Suprapubic skin (tissue), 4 donors: ENCODE data around the gene MAP2K7. TPM values are rescaled to one million over a fixed set of nuclear protein-coding genes. Genes with fewer than 3 reads are reported as not detected.

Experiments used
- DNase-seq, 2 donors: peaks; one replicate each; pipeline ENCODE4 v3.0.0-alpha.2; 2019; ENCODE audit warnings: low spot score in 2 of 2
- H3K27ac ChIP-seq: fragments of 200-600 bp; sonication (generic); one replicate; pipeline ENCODE4 v1.5.1; 2019
- H3K27me3 ChIP-seq: fragments of 200-600 bp; sonication (generic); one replicate; pipeline ENCODE4 v1.5.1; 2019
- H3K36me3 ChIP-seq: fragments of 200-600 bp; sonication (generic); one replicate; pipeline ENCODE4 v1.5.1; 2019
- H3K4me1 ChIP-seq: fragments of 200-600 bp; sonication (generic); one replicate; pipeline ENCODE4 v1.5.1; 2019
- H3K4me3 ChIP-seq: fragments of 200-600 bp; sonication (generic); one replicate; pipeline ENCODE4 v1.5.1; 2019; ENCODE audit warnings: mild to moderate bottlenecking
- H3K9me3 ChIP-seq: fragments of 200-600 bp; sonication (generic); one replicate; pipeline ENCODE4 v1.5.1; 2019
- EP300 ChIP-seq: sonication (generic); formaldehyde crosslinking; IDR thresholded peaks from one replicate; pipeline ENCODE4 v1.6.1; 2017; ENCODE audit warnings: antibody characterized with exemption
- POLR2A ChIP-seq, 2 donors: fragments of 450-650 bp; IDR thresholded peaks; one replicate each; pipeline ENCODE4 v1.6.1; 2017; ENCODE audit warnings: antibody characterized with exemption in 2 of 2, mild to moderate bottlenecking in 2 of 2, moderate library complexity in 2 of 2
- POLR2AphosphoS5 ChIP-seq, 3 donors: sonication (generic); formaldehyde crosslinking; IDR thresholded peaks; one replicate each; pipeline ENCODE4 v1.6.1; 2017; ENCODE audit warnings: antibody characterized with exemption in 3 of 3
- WGBS: methylation state at CpG from one replicate; pipeline ENCODE4 v1.1.5; 2018; 5-methylcytosine and 5-hydroxymethylcytosine counted together
- total RNA-seq, 4 donors: library from RNA; depleted of rRNA; stranded (reverse); fragments of >200 nt; gene quantifications; one replicate each; pipeline ENCODE4 v1.1.0, GENCODE V29; 2016
- TF ChIP-seq, protein P1 (sequence below), 2 donors: fragments of 200-600 bp in 1 of 2; fragments of 450-650 bp in 1 of 2; sonication (generic) in 1 of 2; IDR thresholded peaks; one replicate each; pipeline ENCODE4 v1.5.1; 2016 to 2019; ENCODE audit warnings: antibody characterized with exemption in 2 of 2, mild to moderate bottlenecking in 1 of 2, moderate library complexity in 1 of 2

Gene MAP2K7
- total RNA-seq, 4 donors from 2014 or later, result 25.1 to 52.4 (median 29.3) TPM

DNA sequence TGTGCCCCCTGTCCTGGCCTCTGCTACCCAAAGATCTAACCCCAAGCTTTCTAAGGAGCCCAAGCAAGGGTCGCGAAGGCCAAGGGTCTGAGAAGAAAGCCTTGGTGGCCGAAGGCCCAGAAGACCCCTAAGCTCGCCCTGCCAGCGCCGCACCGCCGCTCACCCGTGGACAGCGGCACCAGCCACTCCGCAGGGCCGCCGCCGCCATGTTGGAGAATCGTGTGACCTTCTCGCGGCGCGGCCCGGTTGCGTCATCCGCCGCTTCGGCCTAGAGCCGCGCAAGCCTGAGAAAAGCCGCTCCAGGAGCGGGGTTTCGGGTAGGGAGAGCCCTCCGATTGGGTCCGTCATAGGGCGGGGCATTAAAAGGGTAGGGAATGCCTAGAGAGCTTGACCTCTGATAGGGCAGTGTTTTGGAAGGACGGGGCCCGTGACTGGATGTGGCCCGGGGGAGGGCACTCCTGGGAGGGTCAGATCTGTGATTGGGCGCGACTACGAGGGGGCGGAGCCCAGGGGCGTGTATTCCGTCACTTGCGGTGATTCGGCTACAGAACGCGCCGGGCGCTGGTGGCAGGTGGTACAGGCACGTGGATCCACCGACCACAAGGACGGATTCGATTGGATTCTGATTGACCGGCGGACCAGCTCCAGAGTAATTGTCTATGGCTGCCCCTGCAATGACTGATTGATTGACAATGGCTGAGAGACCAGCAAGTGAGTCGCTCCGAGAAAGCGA, 39.9 kb downstream of the MAP2K7 start, which contains the start of gene TIMM44:
TIMM44 (minus strand) TSS at position 223 of the 733 bp plus-strand sequence; CDS start at position 208, 15 bp downstream.
- H3K4me3 ChIP-seq, result peak within 1 kb of the TSS; percentile 81
- TF ChIP-seq, protein P1, sequence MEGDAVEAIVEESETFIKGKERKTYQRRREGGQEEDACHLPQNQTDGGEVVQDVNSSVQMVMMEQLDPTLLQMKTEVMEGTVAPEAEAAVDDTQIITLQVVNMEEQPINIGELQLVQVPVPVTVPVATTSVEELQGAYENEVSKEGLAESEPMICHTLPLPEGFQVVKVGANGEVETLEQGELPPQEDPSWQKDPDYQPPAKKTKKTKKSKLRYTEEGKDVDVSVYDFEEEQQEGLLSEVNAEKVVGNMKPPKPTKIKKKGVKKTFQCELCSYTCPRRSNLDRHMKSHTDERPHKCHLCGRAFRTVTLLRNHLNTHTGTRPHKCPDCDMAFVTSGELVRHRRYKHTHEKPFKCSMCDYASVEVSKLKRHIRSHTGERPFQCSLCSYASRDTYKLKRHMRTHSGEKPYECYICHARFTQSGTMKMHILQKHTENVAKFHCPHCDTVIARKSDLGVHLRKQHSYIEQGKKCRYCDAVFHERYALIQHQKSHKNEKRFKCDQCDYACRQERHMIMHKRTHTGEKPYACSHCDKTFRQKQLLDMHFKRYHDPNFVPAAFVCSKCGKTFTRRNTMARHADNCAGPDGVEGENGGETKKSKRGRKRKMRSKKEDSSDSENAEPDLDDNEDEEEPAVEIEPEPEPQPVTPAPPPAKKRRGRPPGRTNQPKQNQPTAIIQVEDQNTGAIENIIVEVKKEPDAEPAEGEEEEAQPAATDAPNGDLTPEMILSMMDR (IDR thresholded peaks at IDR 0.05), result no peak
- no peak for TF ChIP-seq EP300
- peak; percentile 90 to 98 (median 91) for TF ChIP-seq POLR2AphosphoS5 (IDR thresholded peaks at IDR 0.05)
- peak; percentile 76 to 78 for TF ChIP-seq POLR2A (IDR thresholded peaks at IDR 0.05)
- WGBS, result under 1% methylated on average over 39 of the region's 56 CpGs

DNA sequence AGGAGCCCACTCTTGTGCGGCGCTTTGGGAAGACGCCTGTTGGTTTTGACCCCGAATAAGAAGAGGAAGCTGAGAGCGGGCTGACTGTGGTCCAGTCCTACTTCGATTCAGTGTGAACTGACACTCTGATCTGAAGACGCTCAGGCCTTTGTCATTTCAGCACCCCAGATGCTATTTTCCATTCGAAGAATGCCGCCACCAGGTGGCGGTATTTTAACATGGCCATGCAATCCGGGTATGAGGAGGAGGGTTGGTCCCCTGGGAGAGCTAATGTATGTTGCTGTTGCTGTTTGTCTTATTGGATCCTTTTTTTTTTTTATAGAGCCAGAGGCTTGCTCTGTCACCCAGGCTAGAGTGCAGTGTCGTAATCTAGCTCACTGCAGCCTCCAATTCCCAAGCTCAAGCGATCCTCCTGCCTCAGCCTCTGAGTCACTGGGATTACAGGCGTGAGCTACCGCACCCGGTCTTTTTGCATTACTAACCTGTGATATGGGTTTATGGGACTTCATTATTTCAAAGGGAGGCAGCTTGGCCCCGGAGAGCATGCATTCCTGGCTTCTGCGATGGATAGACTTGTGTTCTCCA, 40.6 kb downstream of the MAP2K7 start:
- Histone ChIP-seq H3K4me3 (peak overlapping the region; percentile 81), H3K27me3 (no peaks in the 10 kb centered on the region), H3K27ac (peak overlapping the region; percentile 90), H3K4me1 (peaks cover 24% of the 10 kb centered on the region), H3K9me3 (no peaks in the 10 kb centered on the region), H3K36me3 (peaks cover 18% of the 10 kb centered on the region)
- 26% methylated on average over 17 of the region's 18 CpGs for WGBS
- TF ChIP-seq, protein P1 (IDR thresholded peaks at IDR 0.05), result peak; percentile 69 to 79
- no peak for TF ChIP-seq POLR2AphosphoS5 (IDR thresholded peaks at IDR 0.05)
- DNase-seq, result peak in 1 of 2 donors; percentile 91

More for the DNA sequence above, 39.9 kb downstream of the MAP2K7 start, which contains the start of gene TIMM44:
- Histone ChIP-seq H3K27me3 (no peaks in the 10 kb centered on the region), H3K36me3 (peaks cover 25% of the 10 kb centered on the region), H3K27ac (peak within 1 kb of the TSS; percentile 95), H3K9me3 (no peaks in the 10 kb centered on the region), H3K4me1 (peaks cover 24% of the 10 kb centered on the region)
- peak; percentile 100 for DNase-seq

DNA sequence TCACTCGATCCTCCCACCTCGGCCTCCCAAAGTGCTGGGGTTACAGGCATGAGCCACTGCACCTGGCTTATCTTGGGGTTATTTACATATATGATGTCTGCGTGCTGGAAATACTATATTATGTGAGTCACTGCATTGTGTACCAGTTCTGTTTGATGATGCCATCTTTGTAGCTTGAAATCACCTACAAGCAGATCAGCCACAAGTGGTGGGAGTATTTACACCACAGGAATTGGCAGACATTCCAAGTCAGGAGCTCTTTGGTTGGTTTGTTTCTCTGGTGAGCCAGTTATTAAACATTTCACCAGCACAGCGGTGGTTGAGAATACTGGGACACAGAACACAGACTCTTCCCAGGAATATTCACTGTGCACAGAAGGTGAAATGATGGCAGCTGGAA, 44.3 kb downstream of the MAP2K7 start:
- TF ChIP-seq POLR2AphosphoS5 (IDR thresholded peaks at IDR 0.05) (no peak), POLR2A (IDR thresholded peaks at IDR 0.05) (no peak), EP300 (no peak)
- TF ChIP-seq, protein P1 (IDR thresholded peaks at IDR 0.05), result no peak
- no peak for DNase-seq
- WGBS, result 93% methylated on average over 4 of the region's 4 CpGs
- H3K27me3 ChIP-seq, result no peaks in the 10 kb centered on the region
- no peaks in the 10 kb centered on the region for H3K9me3 ChIP-seq
- no peaks in the 10 kb centered on the region for H3K36me3 ChIP-seq
- no peak overlapping the region for H3K27ac ChIP-seq
- peaks cover 10% of the 10 kb centered on the region for H3K4me1 ChIP-seq
- no peak overlapping the region for H3K4me3 ChIP-seq

DNA sequence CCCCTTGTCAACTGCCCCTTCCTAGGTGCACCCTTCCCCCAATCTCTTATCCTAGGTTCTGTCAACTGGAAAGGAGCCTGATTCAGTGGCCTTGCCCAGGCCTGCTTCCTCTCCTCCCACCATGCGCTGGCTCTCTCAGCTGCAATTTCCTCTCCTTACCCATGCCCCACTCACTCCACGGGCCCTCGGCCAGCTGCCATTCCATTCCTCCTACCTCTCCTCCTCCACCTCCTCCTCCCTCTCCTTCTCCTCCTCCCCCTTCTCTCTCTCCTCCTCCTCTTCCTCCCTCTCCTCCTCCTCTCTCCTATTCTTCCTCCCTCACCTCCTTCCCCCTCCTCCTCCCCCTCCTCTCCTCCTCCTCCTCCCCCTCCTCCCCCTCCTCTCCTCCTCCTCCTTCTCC, 49.4 kb downstream of the MAP2K7 start:
- no peaks in the 10 kb centered on the region for H3K4me1 ChIP-seq
- WGBS, result 15% methylated on average over 3 of the region's 3 CpGs
- H3K9me3 ChIP-seq, result no peaks in the 10 kb centered on the region
- peaks cover 4% of the 10 kb centered on the region for H3K36me3 ChIP-seq
- DNase-seq, result no peak
- H3K27ac ChIP-seq, result no peak overlapping the region
- H3K4me3 ChIP-seq, result no peak overlapping the region
- H3K27me3 ChIP-seq, result no peaks in the 10 kb centered on the region
- TF ChIP-seq POLR2A (IDR thresholded peaks at IDR 0.05), result no peak
- TF ChIP-seq POLR2AphosphoS5 (IDR thresholded peaks at IDR 0.05), result no peak
- TF ChIP-seq EP300, result no peak
- TF ChIP-seq, protein P1 (IDR thresholded peaks at IDR 0.05), result no peak

DNA sequence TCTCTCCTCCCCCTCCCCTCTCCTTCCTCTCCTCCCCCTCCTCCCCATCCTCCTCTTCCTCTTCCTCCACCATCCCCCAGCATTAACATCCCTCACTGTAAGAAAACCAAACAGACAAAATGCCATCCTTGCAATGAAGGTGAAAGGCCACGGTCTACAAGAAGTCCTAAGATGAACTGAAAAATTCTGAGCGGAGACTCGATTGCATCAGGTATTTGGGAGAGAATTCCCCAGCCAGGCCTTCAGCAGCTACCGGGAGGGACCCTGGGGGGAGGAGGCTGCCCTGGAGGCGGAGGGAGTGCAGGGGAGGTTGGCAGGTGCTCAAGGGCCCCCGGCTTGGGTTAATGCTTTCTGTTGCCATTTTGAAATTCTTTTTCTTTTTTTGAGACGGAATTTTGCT, 49.9 kb downstream of the MAP2K7 start:
- WGBS, result 82% methylated on average over 7 of the region's 7 CpGs
- Histone ChIP-seq H3K27ac (no peak overlapping the region), H3K27me3 (no peaks in the 10 kb centered on the region), H3K9me3 (no peaks in the 10 kb centered on the region), H3K36me3 (peaks cover 7% of the 10 kb centered on the region), H3K4me1 (no peaks in the 10 kb centered on the region), H3K4me3 (no peak overlapping the region)
- DNase-seq, result no peak
- no peak for TF ChIP-seq POLR2AphosphoS5 (IDR thresholded peaks at IDR 0.05)
- TF ChIP-seq, protein P1 (IDR thresholded peaks at IDR 0.05), result no peak
- no peak for TF ChIP-seq EP300
- TF ChIP-seq POLR2A (IDR thresholded peaks at IDR 0.05), result no peak
